Activated CD4-positive, CD25-positive, alpha-beta regulatory T cell treated with anti-CD3 and anti-CD28 coated beads, Interleukin-2, amount 50 U/mL, for 16 hours (primary cell): ENCODE measurements around the gene CNTD1.
"Not testable (repeated sequence)": the region's sequence is repeated elsewhere in the genome, so short reads cannot be mapped to it uniquely, and the experiment has no call there.

ENCODE experiments used
- DNase-seq: peaks from one replicate; pipeline ENCODE4 v3.0.0-alpha.2; 2020; ENCODE audit warnings: low read depth, low spot score

The CNTD1 gene

DNA sequence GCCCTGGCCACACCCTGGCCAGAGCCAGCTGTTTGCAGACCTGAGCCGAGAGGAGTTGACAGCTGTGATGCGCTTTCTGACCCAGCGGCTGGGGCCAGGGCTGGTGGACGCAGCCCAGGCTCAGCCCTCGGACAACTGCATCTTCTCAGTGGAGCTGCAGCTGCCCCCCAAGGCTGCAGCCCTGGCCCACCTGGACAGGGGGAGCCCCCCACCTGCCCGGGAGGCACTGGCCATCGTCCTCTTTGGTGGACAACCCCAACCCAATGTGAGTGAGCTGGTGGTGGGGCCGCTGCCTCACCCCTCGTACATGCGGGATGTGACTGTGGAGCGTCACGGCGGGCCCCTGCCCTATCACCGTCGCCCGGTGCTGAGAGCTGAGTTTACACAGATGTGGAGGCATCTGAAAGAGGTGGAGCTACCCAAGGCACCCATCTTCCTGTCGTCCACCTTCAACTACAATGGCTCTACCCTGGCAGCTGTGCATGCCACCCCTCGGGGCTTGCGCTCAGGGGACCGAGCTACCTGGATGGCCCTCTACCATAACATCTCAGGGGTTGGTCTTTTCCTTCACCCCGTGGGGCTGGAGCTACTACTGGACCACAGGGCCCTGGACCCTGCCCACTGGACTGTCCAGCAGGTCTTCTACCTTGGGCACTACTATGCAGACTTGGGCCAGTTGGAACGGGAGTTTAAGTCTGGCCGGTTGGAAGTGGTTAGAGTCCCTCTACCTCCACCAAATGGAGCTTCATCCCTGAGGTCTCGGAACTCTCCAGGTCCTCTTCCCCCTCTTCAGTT lies 46.3 kb downstream of the CNTD1 start:
- DNase-seq: no peak

DNA sequence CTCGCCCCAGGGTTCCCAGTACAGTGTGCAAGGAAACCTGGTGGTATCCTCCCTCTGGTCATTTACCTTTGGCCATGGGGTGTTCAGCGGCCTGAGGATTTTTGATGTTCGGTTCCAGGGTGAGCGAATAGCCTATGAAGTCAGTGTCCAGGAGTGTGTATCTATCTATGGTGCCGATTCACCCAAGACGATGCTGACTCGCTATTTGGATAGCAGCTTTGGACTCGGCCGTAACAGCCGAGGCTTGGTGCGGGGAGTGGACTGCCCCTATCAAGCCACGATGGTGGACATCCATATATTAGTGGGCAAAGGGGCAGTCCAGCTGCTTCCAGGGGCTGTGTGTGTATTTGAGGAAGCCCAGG lies 46.9 kb downstream of the CNTD1 start:
- no peak for DNase-seq

DNA sequence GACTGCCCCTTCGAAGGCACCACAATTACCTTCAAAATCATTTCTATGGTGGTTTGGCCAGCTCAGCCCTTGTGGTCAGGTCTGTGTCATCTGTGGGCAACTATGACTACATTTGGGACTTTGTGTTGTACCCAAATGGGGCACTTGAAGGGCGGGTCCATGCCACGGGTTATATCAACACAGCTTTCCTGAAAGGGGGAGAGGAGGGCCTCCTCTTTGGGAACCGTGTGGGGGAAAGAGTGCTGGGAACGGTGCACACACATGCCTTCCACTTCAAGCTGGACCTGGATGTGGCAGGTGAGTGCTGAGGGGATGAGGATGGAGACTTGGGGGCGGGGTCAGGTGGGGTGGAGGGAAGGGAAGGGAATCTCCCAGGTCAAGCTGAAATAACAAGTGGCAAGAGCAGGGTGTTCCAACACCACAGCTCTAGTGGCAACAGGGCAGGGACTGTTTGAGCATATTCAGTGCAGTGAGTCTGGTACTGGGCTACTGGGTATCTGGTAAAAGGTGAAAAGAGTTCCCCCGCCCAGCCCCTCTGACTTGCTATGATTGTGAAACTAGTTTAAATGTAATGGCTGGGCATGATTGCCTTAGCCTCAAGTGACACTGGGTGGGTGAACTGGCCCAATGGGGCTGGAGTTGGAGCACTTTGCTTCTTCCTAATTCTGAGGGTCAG lies 47.4 kb downstream of the CNTD1 start:
- no peak for DNase-seq

DNA sequence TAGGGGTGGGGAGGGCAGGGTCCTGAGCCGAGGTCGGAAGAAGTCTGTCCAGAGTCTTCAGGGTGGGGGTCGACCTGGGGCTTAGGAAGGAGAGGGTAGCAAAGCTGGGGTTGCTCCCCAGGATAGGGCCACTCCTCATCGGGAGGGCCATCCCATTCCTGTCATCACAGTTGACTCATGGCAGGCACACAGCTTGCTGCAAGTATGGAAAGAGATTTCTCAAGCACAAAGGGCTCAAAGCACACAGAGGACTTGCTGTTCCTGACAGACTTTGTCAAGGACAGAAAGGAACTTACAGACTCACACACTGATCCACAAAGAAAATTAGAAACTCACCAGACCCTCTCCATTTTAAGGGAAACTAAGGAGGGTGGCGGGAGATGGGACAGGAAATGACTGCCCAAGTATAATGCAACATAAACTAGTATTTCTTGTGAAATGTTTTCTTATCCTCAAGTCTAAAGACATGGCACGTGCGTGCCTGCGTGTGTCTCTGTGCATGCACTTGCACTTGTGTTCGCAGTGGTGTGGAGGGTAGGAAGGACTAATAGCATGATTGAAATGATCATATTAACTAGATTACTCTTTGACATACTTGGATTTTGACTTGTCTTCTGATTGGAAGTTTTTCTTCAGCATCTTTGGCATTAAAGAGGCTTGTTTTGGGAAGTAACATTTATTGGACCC lies 48.1 kb downstream of the CNTD1 start:
- DNase-seq: no peak

DNA sequence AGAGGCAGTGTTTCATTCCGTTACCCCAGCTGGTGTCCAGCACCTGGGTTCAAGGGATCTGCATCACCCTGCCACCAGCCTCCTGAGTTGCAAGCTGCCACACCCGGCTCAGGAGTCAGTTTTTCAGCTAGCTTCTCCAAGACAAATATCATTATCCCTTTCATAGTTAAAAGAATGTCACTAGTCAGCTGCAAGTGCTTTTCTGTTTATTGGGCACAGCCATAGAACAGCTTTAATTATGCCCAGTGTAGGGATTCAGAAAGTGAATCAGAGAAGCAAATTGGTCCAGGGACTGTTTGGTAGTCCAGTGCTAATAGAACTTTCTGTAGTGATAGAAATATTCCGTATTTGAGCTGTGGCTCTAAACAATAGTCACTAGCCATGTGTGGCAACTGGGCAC lies 49.4 kb downstream of the CNTD1 start:
- no peak for DNase-seq

DNA sequence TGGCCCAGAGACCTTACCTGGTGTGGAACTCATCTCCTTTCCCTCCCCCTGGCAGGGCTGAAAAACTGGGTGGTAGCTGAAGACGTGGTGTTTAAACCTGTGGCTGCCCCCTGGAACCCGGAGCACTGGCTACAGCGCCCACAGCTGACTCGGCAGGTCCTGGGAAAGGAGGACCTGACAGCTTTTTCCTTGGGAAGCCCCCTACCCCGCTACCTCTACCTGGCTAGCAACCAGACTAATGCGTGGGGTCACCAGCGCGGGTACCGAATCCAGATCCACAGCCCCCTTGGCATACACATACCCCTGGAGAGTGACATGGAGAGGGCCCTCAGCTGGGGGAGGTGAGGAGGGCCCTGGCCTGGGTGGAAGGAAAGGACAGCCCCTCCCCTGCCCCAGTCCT lies 50.4 kb downstream of the CNTD1 start:
- DNase-seq: no peak

DNA sequence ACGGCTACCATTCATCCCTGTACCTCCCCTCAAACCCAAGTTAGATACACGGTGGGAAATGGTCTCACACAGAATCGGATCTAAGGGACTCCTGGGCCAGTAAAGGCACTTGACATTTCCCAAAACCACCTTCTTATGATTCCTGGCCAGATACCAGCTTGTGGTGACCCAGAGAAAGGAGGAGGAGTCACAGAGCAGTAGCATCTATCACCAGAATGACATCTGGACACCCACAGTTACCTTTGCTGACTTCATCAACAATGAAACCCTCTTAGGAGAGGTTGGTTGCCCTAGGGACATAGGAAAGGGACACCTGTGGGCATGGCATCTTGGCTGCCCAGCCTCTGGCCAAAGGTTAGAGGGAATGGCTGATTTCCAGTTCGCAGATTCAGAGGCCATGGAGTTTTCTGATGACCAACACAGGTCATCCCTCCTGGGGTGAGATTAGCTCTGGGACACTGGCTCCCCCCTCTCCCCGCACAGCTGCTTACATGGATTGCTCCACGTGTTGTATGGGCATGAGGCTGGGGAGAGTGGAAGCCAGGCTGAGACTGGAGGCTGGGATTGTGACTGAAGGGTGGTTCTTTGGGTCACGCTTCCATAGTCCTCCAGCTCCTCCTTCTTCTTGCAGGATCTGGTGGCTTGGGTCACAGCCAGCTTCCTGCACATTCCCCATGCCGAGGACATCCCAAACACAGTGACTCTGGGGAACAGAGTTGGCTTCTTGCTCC lies 51.0 kb downstream of the CNTD1 start:
- no peak for DNase-seq

DNA sequence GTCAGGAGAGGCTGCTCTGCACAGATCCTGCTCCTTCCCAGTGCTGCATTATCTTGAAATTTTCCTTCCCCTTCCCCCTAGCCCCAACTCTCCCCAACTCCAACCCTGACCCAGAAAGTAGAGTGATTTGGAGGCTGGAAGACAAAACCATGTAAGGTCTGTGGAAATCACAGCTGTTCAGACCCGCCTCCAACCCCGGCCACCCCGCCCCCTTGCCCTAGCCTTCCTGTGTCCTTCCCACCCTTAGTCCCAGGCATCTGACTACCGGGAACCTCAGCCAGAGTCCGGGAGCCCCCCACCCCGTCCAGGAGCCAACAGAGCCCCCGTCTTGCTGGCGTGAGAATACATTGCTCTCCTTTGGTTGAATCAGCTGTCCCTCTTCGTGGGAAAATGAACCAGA lies 52.3 kb downstream of the CNTD1 start, which contains the start of gene AOC3:
AOC3 (plus strand) TSS at position 246 of the 400 bp plus-strand sequence; CDS start at position 391, 145 bp downstream.
- no peak for DNase-seq

DNA sequence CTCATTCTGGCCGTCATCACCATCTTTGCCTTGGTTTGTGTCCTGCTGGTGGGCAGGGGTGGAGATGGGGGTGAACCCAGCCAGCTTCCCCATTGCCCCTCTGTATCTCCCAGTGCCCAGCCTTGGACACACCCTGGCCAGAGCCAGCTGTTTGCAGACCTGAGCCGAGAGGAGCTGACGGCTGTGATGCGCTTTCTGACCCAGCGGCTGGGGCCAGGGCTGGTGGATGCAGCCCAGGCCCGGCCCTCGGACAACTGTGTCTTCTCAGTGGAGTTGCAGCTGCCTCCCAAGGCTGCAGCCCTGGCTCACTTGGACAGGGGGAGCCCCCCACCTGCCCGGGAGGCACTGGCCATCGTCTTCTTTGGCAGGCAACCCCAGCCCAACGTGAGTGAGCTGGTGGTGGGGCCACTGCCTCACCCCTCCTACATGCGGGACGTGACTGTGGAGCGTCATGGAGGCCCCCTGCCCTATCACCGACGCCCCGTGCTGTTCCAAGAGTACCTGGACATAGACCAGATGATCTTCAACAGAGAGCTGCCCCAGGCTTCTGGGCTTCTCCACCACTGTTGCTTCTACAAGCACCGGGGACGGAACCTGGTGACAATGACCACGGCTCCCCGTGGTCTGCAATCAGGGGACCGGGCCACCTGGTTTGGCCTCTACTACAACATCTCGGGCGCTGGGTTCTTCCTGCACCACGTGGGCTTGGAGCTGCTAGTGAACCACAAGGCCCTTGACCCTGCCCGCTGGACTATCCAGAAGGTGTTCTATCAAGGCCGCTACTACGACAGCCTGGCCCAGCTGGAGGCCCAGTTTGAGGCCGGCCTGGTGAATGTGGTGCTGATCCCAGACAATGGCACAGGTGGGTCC lies 52.9 kb downstream of the CNTD1 start:
- not testable (repeated sequence) for DNase-seq

DNA sequence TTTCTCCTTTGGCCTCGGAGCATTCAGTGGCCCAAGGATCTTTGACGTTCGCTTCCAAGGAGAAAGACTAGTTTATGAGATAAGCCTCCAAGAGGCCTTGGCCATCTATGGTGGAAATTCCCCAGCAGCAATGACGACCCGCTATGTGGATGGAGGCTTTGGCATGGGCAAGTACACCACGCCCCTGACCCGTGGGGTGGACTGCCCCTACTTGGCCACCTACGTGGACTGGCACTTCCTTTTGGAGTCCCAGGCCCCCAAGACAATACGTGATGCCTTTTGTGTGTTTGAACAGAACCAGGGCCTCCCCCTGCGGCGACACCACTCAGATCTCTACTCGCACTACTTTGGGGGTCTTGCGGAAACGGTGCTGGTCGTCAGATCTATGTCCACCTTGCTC lies 53.7 kb downstream of the CNTD1 start:
- no peak for DNase-seq

DNA sequence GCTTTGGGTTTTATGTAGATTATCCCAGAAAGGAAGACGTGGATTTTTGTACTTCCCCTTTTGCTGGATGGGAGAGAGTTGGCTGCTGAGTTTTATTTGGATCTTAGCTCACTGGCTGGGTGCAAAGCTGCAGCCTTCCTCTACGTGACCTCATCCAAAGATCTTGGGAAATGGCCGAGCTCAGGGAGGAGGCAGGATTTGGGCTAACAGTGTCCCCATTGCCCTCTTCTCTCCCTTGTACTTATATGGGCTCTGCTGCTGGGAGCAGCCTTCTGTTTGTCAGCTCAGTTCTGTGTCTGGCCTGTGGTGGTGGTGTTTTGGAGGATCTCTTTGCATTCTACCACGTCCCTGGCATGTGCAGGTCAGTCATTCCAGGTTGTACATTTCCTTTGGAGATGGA lies 54.3 kb downstream of the CNTD1 start:
- DNase-seq: no peak

DNA sequence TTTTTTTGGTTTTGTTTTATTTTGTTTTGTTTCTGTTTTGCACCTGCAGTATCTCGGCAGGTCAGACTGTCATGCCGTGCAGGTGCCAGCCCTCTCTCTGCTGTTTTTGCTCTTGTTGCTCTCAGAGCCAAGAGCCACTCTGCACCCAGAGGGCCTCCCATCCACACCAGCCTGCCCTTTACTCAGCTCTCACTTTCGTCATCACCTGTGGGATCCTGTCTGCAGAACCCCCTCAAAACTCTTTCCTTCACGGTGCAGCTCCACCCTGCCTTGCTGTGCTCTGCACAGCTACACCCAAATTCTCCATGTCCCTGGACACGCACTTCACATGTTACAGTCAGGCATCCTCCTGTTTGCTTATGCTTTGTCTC lies 54.9 kb downstream of the CNTD1 start:
- no peak for DNase-seq

DNA sequence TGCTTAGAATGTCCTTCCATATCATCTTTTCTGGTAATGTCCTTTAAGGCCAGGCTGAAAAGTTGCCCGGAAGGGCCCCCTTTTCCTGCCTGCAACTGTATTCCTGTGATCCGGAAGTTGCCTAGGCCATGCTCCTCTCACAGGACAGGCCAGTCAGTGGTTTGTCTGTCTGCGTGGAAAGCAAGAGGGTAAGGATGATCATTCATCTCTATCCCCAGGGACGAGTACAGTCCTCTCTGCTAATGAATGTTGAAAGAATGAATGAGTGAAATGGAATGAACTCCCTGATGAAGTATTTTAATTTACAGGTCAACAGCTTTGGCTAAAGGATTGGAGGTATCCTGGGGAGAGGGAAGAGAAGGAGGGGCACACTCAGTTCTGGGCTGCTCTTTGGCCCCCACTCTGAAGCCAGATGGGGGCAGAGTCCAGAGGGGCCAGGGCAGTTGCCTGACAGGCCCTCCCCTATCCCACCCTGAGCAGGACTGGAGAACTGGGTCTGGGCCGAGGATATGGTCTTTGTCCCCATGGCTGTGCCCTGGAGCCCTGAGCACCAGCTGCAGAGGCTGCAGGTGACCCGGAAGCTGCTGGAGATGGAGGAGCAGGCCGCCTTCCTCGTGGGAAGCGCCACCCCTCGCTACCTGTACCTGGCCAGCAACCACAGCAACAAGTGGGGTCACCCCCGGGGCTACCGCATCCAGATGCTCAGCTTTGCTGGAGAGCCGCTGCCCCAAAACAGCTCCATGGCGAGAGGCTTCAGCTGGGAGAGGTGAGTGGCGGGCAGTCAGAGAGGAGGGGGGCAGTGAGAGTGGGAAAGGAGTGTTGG lies 55.5 kb downstream of the CNTD1 start:
- no peak for DNase-seq

DNA sequence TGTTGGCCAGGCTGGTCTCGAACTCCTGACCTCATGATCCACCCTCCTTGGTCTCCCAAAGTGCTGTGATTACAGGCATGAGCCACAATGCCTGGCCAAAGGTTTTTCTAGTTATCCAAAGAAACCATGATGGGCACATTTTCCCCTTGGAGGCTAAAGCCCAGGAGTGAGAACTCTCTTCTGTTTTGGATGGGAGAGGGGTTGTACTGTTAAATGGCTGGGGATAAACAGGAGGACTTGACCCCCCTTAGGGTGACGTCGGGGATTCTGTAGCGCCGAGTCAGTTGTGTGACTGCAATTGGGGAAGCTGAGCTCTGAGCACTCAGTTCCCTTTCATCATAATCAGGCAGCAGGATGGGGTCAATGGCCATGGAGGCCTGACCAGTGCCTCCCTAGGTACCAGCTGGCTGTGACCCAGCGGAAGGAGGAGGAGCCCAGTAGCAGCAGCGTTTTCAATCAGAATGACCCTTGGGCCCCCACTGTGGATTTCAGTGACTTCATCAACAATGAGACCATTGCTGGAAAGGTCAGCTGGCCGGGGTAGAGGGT lies 56.5 kb downstream of the CNTD1 start:
- no peak for DNase-seq

DNA sequence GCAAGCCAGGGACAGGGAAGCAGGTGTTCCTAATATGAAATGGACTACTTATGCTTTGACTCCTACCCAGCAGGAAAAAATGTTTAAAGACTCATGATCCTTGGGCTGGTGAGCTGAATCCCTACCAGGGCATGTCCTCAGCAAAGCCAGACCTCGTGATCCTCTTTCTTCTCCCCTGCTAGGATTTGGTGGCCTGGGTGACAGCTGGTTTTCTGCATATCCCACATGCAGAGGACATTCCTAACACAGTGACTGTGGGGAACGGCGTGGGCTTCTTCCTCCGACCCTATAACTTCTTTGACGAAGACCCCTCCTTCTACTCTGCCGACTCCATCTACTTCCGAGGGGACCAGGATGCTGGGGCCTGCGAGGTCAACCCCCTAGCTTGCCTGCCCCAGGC lies 57.4 kb downstream of the CNTD1 start:
- DNase-seq: not testable (repeated sequence)

DNA sequence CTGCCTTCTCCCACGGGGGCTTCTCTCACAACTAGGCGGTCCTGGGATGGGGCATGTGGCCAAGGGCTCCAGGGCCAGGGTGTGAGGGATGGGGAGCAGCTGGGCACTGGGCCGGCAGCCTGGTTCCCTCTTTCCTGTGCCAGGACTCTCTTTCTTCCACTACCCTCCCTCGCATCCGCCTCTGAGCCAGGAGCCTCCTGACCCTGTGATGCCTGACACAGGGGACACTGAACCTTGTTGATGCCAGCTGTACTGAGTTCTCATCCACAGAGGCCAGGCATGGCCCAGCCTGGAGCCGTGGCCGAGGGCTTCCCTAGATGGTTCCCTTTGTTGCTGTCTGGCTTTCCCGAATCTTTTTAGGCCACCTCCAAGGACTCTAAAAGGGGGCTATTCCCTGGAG lies 57.9 kb downstream of the CNTD1 start:
- DNase-seq: not testable (repeated sequence)

DNA sequence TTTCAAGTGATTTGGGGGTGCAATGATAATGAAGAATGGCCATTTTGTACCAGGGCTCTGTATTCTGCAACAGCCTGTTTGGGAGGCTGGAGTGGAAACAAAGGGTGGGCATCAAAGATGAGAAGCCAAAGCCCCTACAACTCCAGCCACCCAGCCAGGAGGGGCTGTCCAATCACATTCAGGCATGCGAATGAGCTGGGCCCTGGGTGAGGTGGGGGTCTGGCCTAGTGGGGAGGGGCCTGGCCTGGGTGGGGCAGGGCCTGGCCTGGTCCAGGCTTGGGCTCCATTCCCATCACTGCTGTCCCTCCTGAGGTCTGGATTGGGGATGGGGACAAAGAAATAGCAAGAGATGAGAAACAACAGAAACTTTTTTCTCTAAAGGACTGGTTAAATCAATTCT lies 58.7 kb downstream of the CNTD1 start:
- DNase-seq: no peak
